Progenitor cell of endocrine pancreas (in vitro differentiated cells): Measurements from ENCODE around the gene DRD5. TPM values are rescaled to one million over a fixed set of nuclear protein-coding genes. Genes with fewer than 3 reads are reported as not detected.

Experiments used
- DNase-seq: peaks from one replicate; pipeline ENCODE4 v3.0.0; 2021; ENCODE audit warnings: low spot score; ENCODE audit not compliant: unreplicated experiment
- H3K27ac Mint-ChIP-seq: 2 replicates; pipeline ENCODE4 v1.8.0; 2021; ENCODE audit warnings: mild to moderate bottlenecking, moderate library complexity, mixed read lengths
- H3K27me3 Mint-ChIP-seq: 2 replicates; pipeline ENCODE4 v1.8.0; 2021; ENCODE audit warnings: mixed read lengths
- H3K36me3 Mint-ChIP-seq: 2 replicates; pipeline ENCODE4 v1.8.0; 2022; ENCODE audit warnings: mixed read lengths; ENCODE audit not compliant: insufficient read depth
- H3K4me1 Mint-ChIP-seq: 2 replicates; pipeline ENCODE4 v1.8.0; 2021; ENCODE audit warnings: low read depth, mixed read lengths
- H3K4me3 Mint-ChIP-seq: 2 replicates; pipeline ENCODE4 v1.8.0; 2021; ENCODE audit warnings: low read depth, mild to moderate bottlenecking, moderate library complexity, mixed read lengths
- H3K9me3 Mint-ChIP-seq: 2 replicates; pipeline ENCODE4 v1.8.0; 2021; ENCODE audit warnings: low read depth, mixed read lengths
- CTCF ChIP-seq: fragments of 200-600 bp; sonication (generic); IDR thresholded peaks from one replicate; pipeline ENCODE4 v1.5.0; 2021; ENCODE audit warnings: antibody characterized with exemption, mild to moderate bottlenecking; ENCODE audit not compliant: unreplicated experiment
- total RNA-seq: library from RNA; stranded (reverse); gene quantifications from 2 replicates; pipeline ENCODE4 v1.2.1, GENCODE V29; 2021

DRD5 gene
- total RNA-seq, 1 donor from 2014 or later, result not detected

- Mint-ChIP-seq H3K9me3 (peaks cover 3% of the 10 kb centered on the region), H3K27ac (no peak overlapping the region), H3K27me3 (peaks cover 3% of the 10 kb centered on the region), H3K36me3 (no peaks in the 10 kb centered on the region), H3K4me3 (no peak overlapping the region), H3K4me1 (no peaks in the 10 kb centered on the region)
- TF ChIP-seq CTCF, result no peak
- DNase-seq, result no peak
Observed at GRCh38 chr4:9816285-9816684, 34.9 kb downstream of the DRD5 start.

- H3K27ac Mint-ChIP-seq, result no peak overlapping the region
- DNase-seq, result no peak
Observed at GRCh38 chr4:9820343-9820742, 38.9 kb downstream of the DRD5 start.

GRCh38 chr4:9825049-9825448, 43.6 kb downstream of the DRD5 start:
- no peak for TF ChIP-seq CTCF
- no peak overlapping the region for H3K27ac Mint-ChIP-seq
- H3K4me3 Mint-ChIP-seq, result no peak overlapping the region
- no peaks in the 10 kb centered on the region for H3K4me1 Mint-ChIP-seq
- no peak for DNase-seq
- no peaks in the 10 kb centered on the region for H3K9me3 Mint-ChIP-seq
- no peaks in the 10 kb centered on the region for H3K27me3 Mint-ChIP-seq
- no peaks in the 10 kb centered on the region for H3K36me3 Mint-ChIP-seq

More at GRCh38 chr4:9820343-9820742, 38.9 kb downstream of the DRD5 start:
- H3K27me3 Mint-ChIP-seq, result no peaks in the 10 kb centered on the region
- no peaks in the 10 kb centered on the region for H3K36me3 Mint-ChIP-seq
- no peak overlapping the region for H3K4me3 Mint-ChIP-seq
- peaks cover 3% of the 10 kb centered on the region for H3K9me3 Mint-ChIP-seq
- no peaks in the 10 kb centered on the region for H3K4me1 Mint-ChIP-seq
- TF ChIP-seq CTCF, result no peak

- H3K27ac Mint-ChIP-seq, result no peak overlapping the region
- no peaks in the 10 kb centered on the region for H3K9me3 Mint-ChIP-seq
- no peak for DNase-seq
- H3K36me3 Mint-ChIP-seq, result no peaks in the 10 kb centered on the region
- H3K4me1 Mint-ChIP-seq, result no peaks in the 10 kb centered on the region
- no peak overlapping the region for H3K4me3 Mint-ChIP-seq
- TF ChIP-seq CTCF, result no peak
- H3K27me3 Mint-ChIP-seq, result no peaks in the 10 kb centered on the region
Observed at GRCh38 chr4:9826551-9826950, 45.1 kb downstream of the DRD5 start.

- Mint-ChIP-seq H3K9me3 (no peaks in the 10 kb centered on the region), H3K36me3 (no peaks in the 10 kb centered on the region), H3K4me3 (no peak overlapping the region), H3K27ac (no peak overlapping the region), H3K4me1 (no peaks in the 10 kb centered on the region), H3K27me3 (peaks cover 2% of the 10 kb centered on the region)
- no peak for TF ChIP-seq CTCF
- no peak for DNase-seq
Observed at GRCh38 chr4:9832640-9833039, 51.2 kb downstream of the DRD5 start.
